Measurements from ENCODE around the gene TAF12.

- TF ChIP-seq CTCF (IDR thresholded peaks at IDR 0.05; ENCODE audit: borderline replicate concordance, extremely low read depth, low read length, poor library complexity, severe bottlenecking) (no peak), EZH2 (IDR thresholded peaks at IDR 0.05; ENCODE audit: borderline replicate concordance, low read depth, low read length, severe bottlenecking) (no peak)
Observed at GRCh38 chr1:28675924-28676257, 33.0 kb upstream of the TAF12 start.

Data from DND-41 (cell line).